ENCODE results near the gene LAMA2.

LAMA2 gene

DNA sequence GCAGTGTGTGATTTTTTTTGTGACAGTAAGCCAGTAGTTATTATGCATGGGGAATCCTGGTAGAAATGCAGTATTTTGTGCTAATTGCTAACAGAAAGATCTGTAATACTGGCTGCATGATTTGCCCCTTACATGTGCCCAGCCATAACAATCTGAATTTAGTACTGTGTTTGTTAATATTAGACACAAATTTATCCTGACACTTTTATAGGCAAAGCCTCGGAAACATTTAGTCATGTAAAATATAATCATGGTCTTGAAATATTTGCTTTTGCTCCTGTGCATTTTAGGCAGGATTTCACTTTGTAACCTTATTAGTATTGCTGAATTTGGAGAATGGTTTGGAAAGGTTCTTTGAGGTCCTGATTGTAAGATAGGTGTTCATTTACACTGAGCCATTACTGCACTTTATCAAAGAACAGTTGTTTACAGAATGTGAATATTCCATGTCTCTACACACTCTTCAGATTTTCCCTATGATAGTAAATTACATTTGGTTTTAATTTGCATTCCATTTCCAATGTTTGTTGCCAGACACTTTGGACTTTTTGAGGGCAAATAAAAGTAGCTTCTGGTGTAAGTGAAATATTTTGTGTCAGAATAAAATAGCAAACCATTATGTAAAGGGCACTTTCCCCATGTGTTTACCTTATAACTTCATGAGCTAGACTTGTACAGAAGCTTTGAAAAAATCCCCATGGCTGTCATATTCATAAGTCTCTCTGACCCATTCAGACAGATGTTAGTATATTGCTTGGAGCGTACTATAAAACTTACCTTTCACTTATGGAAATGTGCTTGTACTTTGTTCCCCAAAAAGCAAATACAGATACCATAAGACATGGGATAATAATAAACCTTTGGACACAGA, 477.1 kb downstream of the LAMA2 start:
- no peak for DNase-seq (ENCODE audit: low read depth in 2 of 2)

DNA sequence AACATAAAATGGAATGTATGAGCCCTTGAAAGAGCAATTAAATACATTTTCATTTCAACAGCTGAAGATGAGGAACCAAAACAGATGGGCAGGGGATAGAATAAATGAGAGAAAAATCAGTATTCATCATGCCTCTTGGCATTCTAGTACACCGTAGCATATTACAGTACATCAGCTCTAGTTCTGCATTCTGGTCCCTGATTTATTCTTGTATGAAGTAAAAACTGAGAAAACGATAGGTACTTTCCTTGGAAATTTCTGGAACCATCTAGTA, 477.7 kb downstream of the LAMA2 start:
- no peak for DNase-seq (ENCODE audit: low read depth in 2 of 2)

DNA sequence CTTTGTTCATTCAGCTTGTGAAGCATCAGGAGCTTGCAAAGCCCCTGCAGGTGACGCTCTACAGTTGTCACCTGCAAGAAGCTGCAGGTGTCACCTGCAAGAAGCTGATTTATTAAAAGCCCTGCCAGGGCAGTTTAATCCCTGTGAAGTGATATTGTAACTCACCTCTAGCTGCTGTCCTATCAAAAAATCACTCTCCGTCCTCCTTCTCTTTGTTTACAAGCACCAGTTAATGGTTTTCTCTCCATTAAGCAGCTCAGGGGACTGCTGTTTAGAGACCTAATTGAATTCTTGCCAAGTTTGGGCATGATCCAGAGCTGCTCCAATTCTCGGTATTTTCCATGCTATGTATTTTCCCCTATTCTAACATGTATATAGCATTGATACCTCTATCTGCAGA, 481.1 kb downstream of the LAMA2 start:
- no peak for DNase-seq (ENCODE audit: low read depth in 2 of 2)

DNA sequence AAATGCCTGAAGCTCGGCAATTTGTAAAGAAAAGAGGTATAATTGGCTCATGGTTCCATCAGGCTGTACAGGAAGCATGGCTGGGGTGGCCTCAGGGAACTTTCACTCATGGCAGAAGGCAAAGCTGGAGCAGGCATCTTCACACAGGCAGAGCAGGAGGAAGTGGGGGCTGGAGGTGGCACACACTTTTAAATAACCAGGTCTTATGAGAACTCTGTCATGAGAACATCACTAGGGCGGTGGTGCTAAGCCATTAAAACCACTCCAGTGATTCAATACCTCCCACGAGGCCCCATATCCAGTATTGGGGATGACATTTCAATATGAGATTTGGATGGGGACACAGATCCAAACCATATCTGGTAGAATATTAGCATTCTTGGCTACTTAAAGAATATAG, 481.8 kb downstream of the LAMA2 start:
- DNase-seq (ENCODE audit: low read depth in 2 of 2), result no peak

DNA sequence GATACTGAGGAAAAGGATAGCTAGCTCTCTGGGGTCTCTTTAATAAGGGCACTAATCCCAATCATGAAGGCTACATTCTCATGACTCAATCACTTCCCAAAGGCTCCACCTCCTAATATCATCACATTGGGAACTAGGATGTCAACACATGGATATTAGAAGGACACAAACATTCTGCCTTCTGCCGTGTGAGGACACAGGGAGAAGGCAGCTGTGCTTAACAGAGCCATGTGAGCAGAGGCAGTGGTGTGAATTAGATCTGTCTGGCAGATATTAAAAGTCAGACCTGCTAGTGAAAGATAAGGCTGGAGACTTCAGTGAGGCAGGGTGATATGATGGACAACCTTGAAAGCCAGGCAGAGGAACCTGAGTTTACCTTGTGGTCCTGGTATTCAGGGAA, 485.1 kb downstream of the LAMA2 start:
- no peak for DNase-seq (ENCODE audit: low read depth in 2 of 2)

DNA sequence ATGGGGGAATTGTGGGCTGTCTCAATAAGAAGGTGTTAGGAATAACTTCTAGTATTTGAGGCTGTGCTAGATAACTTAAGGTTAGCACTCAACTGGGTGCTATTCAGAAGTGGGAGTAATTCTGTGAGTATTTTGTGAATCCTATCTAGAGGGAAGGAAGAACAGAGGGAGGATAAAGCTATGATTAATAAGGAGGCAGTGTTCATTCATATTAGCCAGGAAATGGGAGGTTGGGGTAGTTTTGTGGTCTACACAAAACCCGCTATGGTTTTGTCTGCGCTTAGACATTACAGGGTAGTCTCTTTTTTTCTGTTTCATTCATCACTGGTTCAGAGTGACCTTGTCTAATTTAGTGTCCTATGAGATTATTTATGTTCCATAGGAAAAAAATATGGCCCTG, 486.0 kb downstream of the LAMA2 start:
- DNase-seq (ENCODE audit: low read depth in 2 of 2), result no peak

DNA sequence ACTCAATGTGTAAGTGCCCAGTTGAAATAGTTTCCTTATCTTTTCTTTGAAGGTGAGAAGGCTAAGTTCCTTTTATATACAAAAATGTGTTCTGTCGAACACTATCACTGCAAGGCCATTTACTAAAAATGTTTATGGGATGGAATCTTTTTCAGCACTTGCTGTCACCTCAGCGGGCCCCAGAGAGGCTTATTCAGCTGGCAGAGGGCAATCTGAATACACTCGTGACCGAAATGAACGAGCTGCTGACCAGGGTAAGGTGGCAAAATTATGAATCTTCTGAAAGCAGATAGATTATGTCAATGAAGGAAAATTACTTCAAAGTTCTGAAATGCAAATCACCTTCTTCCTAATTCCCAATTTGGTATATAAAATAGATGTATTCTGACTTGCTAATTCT, 486.8 kb downstream of the LAMA2 start:
- DNase-seq (ENCODE audit: low read depth in 2 of 2), result no peak

DNA sequence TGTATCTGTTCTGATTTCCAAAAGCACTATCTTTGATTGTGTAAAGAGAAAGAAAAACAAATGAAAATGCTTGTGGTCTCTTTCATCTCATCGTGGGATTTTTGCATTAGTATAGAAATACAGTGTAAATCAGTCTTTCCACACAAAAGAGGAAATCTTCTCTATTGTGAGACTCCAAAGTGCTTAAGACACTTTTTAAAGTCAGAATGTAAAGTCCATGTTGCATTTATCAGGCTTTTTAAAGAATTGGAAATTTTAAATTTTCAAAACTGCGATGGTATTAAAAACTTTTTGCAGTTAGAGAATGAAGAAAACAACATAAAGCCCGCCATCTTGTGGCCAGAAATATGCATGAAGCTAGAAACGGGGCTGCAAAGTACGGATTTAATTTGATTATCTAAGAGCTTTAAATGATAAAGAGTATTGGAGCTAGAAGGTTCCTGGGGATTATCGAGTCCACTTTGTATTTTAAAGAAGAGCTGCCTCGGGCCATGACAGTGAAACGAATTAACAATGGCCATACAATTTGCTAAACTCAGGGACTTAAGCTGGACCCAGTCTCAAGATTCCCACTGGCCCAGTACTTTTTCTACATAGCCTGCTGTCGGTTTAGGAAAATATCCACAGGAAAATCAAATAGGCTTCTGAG, 487.5 kb downstream of the LAMA2 start:
- DNase-seq (ENCODE audit: low read depth in 2 of 2), result peak in 1 of 2 donors; percentile 13

DNA sequence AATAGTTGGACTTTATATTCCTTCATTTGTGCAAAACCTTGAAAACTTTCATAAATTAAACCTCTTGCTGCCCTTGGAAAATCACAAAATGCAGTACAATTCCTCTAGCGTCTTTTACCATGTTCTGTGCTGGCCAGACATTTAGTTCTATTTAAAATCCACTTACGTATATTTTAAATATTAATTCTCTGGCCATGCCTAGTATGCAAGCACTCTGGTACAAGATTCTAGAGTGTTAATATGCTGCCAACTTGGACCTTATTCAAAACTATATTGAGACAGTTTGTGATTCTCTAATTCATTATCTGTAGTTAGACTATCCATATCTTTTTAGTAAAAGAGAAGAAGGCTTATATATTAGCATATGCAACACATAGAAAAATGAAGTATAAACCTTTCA, 498.9 kb downstream of the LAMA2 start:
- DNase-seq (ENCODE audit: low read depth in 2 of 2), result no peak

DNA sequence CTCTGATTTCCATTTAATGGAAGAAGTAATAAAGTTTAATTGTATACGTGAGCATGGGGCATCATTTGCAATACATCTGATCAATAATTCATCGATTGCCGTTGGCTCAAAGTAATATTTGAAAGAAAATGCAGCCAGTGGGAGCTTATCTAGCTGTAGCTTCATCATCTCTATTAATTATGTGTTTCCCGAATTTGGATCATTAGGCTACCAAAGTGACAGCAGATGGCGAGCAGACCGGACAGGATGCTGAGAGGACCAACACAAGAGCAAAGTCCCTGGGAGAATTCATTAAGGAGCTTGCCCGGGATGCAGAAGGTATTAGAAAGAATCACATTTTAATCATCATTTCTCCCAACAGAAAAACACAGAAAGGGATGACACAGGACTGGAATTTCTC, 500.0 kb downstream of the LAMA2 start:
- DNase-seq (ENCODE audit: low read depth in 2 of 2), result no peak

DNA sequence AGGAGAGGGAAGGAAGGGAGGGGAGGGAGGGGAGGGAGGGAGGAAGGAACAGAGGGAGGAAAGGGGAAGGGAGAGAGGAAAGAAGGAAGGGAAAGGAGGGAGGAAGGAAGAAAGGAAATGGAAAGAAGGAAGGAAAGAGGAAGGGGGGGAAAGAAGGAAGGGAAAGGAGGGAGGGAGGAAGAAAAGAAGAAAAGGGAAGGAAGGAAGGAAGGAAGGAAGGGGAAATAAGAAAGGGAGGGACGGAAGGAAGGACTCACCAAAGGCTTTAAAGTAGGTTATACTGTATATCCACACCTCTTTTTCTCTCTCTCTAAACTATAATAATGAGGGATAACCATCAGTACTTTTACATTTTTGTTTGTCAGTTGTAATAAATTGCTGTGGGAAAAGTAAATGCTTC, 502.2 kb downstream of the LAMA2 start:
- no peak for DNase-seq (ENCODE audit: low read depth in 2 of 2)

DNA sequence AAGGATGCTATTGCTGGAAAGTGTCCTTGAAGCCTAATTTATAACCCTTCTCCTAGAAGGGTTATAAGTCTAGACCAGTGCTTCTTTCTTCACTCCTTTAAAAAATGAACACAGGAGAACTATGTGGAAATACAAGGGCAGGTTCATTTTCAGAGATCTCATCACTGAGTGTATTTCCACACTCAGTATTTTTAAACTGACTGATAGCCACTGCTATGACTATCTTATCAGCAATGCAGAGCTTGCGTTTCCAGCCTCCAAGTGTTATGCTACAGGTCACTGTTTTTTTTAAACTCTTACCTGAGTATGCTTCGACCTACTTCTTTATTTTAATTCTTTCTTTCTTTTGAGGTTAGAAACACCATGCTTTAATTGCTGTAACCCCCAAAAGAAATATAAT, 508.0 kb downstream of the LAMA2 start:
- DNase-seq (ENCODE audit: low read depth in 2 of 2), result no peak

DNA sequence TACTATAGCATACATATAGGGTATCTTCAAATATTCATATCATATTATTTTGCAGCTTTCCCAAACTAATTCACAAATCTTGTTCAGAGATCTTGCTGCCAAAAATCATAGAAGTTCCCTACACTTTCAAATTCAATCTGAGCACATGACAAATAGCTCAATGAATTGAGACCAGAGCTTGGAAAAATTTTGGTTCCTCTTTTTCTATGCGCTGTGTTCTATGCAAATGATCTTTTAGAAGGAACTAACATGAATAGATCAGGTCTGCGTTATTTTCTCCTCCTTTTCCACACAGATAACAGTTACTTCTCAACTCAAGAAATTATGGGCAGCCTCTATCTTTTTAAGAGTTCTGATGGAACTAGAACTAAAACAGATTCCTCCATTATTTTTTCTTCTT, 510.7 kb downstream of the LAMA2 start:
- no peak for DNase-seq (ENCODE audit: low read depth in 2 of 2)

DNA sequence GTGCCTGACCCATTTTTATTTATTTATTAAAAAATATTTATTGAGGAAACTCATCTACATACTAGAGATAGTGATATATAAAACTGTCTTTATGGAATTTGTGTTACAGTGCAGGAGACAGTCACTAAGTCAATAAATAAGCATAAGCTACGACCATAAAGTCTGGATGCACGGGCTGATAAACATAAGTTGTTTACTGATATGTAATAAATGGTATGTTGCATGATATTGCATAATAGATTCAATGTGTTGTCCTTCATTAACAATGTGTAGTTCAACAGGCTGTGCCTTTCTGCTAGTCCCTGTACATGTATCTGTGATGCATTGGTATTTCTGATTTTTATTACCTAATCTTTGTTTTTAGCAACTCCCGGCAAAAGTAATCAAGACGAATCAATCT, 515.8 kb downstream of the LAMA2 start:
- no peak for DNase-seq (ENCODE audit: low read depth in 2 of 2)

DNA sequence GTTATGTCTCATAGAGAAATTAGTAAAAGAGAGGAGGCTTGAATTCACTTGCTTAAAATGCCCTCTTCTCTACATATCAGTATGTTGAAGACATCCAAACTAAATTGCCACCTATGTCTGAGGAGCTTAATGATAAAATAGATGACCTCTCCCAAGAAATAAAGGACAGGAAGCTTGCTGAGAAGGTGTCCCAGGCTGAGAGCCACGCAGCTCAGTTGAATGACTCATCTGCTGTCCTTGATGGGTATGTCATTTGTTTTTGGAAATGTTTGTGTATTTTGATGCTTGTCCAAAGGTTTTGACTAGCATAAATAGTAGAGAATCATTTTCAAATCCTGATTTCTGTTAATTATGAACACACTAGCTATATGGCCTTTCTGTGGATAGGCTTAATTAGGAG, 519.3 kb downstream of the LAMA2 start:
- DNase-seq (ENCODE audit: low read depth in 2 of 2), result no peak

DNA sequence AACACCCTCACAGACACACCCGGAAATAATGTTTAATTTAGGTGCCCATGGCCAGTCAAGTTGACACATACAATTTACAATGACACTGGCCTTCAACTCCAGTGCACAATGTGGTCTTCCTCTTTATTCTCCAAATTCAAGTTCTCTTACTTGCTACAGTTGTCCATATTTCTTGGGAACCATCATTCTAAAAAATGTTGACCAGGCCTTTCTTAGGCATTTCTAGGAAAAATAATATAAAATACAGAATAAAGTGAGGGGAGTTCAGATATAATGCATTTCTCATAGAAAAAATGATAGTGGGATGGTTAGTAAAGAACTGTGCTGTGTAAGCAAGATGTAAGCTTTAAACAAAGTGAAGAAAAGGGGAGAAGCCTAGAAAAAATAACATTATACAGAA, 528.2 kb downstream of the LAMA2 start:
- DNase-seq (ENCODE audit: low read depth in 2 of 2), result no peak

DNA sequence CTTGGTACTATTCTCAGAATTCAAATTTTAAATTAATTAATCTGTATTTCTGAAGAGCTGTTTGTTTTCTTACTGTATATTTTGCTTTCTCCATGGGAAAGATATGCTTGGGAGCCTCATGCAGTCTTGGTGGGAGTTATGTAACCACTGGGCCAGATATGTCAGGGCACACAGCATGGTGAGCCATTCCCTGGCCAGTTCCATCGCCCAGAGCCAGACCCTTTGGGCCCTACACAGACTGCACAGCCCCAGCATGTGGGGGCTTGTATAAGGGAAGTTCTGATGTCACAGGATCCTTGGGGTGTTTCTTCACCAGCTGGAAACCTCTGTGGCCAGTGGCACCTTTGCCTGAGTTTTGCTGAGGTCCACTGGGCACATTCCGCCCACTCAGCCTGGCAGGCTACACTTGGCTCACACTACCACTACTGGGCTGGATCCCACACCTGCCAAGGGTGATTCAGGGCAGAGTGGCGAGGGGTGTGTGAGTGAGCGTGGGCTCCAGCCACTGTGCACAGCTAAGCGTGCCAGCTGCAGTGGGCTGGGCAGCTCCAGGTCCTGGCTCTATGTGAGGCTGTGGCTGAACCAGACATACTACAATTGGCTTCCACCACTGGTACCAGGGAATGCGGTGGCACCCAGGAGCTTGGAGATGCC, 533.5 kb downstream of the LAMA2 start:
- no peak for DNase-seq (ENCODE audit: low read depth in 2 of 2)

DNA sequence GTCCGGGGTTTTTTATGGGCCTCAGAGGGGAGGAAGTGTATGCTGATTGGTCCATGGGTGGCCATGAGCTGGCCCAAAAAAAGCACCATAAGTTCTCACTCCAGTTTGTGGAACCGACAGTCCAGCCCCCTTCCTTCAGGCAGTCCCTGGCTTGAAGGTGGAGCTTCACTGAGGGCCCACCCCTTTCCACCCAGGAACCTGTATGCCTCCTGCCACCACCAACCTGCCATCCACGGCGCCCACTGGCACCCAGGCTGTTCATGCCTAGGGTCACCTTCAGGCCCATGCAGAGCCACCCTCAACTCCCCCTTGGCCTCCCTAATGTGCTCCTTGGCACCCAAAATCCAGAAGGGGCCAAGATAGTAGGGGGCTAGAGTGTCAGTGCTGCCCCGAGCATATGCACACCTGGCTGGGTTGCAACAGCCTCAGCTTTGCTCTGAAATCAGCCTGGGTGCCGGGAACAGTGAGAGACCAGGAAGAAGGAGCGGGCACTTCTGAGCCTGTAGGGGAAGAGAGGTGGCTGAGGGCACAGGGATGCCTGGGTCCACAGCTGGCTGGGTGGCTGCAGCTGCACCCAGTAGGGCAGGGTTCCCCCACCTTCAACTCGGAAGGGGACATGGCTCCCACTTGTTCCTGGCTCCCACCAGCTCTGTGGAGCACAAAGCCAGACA, 534.6 kb downstream of the LAMA2 start:
- DNase-seq (ENCODE audit: low read depth in 2 of 2), result no peak

DNA sequence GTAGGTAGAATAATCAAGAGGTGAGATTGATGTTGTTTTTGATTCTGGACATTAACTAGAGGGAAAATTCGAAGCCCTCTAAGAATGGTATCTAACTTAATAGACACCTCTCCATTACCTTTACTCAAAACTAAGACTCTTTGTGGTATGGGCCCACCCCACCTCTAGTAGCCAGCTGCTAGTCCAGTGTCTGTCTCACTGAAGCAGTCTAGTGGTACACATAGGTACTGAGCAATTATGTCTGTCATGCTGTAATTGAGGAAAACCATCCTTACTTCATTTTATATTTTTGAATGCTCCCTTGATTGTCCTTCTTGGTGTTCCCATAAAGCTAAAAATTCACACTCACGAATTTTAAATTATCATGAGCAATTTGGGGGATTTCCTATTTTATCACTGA, 536.4 kb downstream of the LAMA2 start:
- DNase-seq (ENCODE audit: low read depth in 2 of 2), result no peak

DNA sequence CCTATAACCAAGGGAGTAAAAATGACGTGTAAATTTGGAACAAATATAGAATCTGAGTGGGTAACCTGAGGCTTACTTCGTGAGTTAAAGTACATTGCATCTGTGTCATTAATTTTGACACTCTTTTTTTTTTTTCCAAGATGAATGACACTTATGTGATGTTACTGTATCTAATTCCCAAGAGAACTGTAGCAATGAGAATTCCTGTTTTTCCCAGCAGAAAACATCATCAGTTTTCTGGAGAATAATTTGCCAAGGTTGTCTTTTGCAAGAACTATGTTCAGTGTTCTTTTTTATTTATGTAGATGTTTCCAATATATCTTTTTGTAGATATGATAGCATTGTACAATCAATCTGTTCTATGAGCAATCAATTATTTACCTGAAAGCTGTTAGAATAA, 543.4 kb downstream of the LAMA2 start:
- no peak for DNase-seq (ENCODE audit: low read depth in 2 of 2)

DNA sequence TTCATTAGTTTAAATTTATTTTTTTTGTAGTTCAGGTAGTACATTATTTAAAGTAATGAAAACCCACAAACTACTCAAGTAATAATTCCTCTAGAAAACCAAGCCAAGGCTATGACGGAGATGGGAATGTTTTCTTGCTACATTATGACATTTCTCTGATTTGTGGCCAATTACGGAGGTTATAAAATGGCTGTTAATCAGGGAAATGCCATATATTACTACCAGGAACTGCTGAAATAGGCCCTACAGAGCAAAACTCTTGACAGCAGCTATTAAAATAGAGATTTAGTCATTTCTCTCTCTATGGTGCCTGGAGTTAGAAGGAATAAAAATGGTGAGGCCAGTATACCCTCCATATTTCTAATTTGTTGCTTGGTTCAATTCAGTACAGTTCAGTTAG, 547.0 kb downstream of the LAMA2 start:
- no peak for DNase-seq (ENCODE audit: low read depth in 2 of 2)

DNA sequence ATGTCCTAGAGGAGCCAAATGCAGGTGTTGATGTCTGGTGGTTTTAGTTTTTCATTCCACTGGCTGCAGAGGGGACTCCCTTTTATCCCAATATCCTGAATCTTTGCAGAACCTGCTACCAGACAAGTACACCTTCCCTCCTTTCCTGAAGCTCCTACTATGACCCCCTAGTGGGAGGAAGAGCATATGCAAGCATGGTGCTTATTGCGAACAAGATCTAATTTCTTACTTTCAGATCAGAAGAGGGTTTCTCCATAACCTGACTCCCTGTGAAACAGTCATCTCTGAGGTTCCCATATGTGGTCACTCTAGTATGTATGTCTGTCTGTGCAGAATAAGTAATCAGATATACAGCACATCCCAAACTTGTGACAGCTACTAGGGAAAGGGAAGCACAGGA, 549.8 kb downstream of the LAMA2 start:
- no peak for DNase-seq (ENCODE audit: low read depth in 2 of 2)

DNA sequence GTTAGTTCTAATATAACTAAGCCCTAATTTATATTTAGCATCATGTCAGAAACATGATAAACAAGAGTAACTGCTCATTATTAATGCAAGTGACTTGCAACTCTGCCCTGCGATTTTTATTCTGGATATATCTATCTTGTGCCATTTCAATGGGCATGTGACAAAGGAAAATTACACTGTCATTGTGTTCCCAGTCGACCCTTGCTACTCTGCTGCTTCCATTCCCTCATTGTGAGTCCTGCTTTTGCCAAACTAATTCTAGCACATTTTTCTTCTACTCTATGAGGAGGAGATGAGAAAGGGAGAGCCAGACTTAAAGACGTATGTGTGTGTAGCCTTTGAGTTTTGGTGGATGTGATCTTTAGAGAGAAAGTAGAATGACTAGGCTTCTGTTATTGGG, 551.2 kb downstream of the LAMA2 start:
- DNase-seq (ENCODE audit: low read depth in 2 of 2), result no peak

Data from stimulated activated CD8-positive, alpha-beta memory T cell treated with anti-CD3 and anti-CD28 coated beads, Interleukin-15, amount 100 ng/mL, for 4 hours (primary cell).